Liver (tissue), 9 donors: Measurements from ENCODE around the gene USP9X. TPM values are rescaled to one million over a fixed set of nuclear protein-coding genes. Genes with fewer than 3 reads are reported as not detected.

ENCODE experiments used
- DNase-seq: peaks from one replicate; pipeline ENCODE4 v3.0.0-alpha.2; 2017; ENCODE audit warnings: low spot score
- H3K27ac ChIP-seq, 2 donors: one replicate each; pipeline ENCODE4 v1.7.0; 2013; ENCODE audit warnings: inconsistent platforms in 2 of 2, low read length in 2 of 2, control low read depth in 1 of 2, low read depth in 1 of 2, mild to moderate bottlenecking in 1 of 2
- H3K27me3 ChIP-seq, 4 donors: one replicate each; pipeline versions ENCODE4 v1.6.1 to v1.7.0; 2013; ENCODE audit warnings: low read length in 3 of 4, inconsistent platforms in 1 of 4, mild to moderate bottlenecking in 1 of 4, moderate library complexity in 1 of 4; ENCODE audit not compliant: control insufficient read depth in 4 of 4, insufficient read depth in 4 of 4
- H3K36me3 ChIP-seq, 4 donors: one replicate each; pipeline versions ENCODE4 v1.6.1 to v1.7.0; 2013; ENCODE audit warnings: low read length in 3 of 4, mild to moderate bottlenecking in 3 of 4, low read depth in 1 of 4, moderate library complexity in 1 of 4; ENCODE audit not compliant: control insufficient read depth in 4 of 4, insufficient read depth in 3 of 4
- H3K4me1 ChIP-seq, 4 donors: one replicate each; pipeline versions ENCODE4 v1.6.1 to v1.7.0; 2013; ENCODE audit warnings: low read length in 3 of 4, mild to moderate bottlenecking in 3 of 4, moderate library complexity in 1 of 4; ENCODE audit not compliant: control insufficient read depth in 4 of 4, insufficient read depth in 4 of 4
- H3K4me3 ChIP-seq, 3 donors: one replicate each; pipeline versions ENCODE4 v1.6.1 to v1.7.0; 2013; ENCODE audit warnings: low read length in 3 of 3, control low read depth in 1 of 3, low read depth in 1 of 3, mild to moderate bottlenecking in 1 of 3
- H3K9ac ChIP-seq, 2 donors: one replicate each; pipeline ENCODE4 v1.7.0; 2013; ENCODE audit warnings: low read length in 2 of 2, mild to moderate bottlenecking in 2 of 2, moderate library complexity in 2 of 2, control low read depth in 1 of 2, low read depth in 1 of 2
- H3K9me3 ChIP-seq, 4 donors: one replicate each; pipeline versions ENCODE4 v1.6.1 to v1.7.0; 2013; ENCODE audit warnings: low read length in 3 of 4; ENCODE audit not compliant: control insufficient read depth in 4 of 4
- ATF3 ChIP-seq: IDR thresholded peaks from 2 replicates; pipeline ENCODE4 v1.6.1; 2016; ENCODE audit warnings: antibody characterized with exemption
- CTCF ChIP-seq: fragments of 150-350 bp; IDR thresholded peaks from 2 replicates; pipeline ENCODE4 v1.5.1; 2017; ENCODE audit warnings: improper control_type of control experiment, low read depth, low read length; ENCODE audit not compliant: missing input control
- EGR1 ChIP-seq, 2 donors: IDR thresholded peaks; 2 replicates each; pipeline ENCODE4 v1.6.1; 2016 to 2018; ENCODE audit warnings: antibody characterized with exemption in 2 of 2, low read depth in 2 of 2
- FOXA1 ChIP-seq: IDR thresholded peaks from 2 replicates; pipeline ENCODE4 v1.6.1; 2016; ENCODE audit warnings: antibody characterized with exemption
- FOXA2 ChIP-seq: IDR thresholded peaks from 2 replicates; pipeline ENCODE4 v1.6.1; 2016; ENCODE audit warnings: antibody characterized with exemption
- GABPA ChIP-seq, 2 donors: IDR thresholded peaks in 1 of 2; conservative IDR thresholded peaks in 1 of 2; 2 replicates each; pipeline ENCODE4 v1.6.1; 2016; ENCODE audit warnings: antibody characterized with exemption in 2 of 2, mild to moderate bottlenecking in 1 of 2, moderate library complexity in 1 of 2
- HNF4A ChIP-seq, 2 donors: conservative IDR thresholded peaks; 2 replicates each; pipeline ENCODE4 v1.6.1; 2016; ENCODE audit warnings: antibody characterized with exemption in 2 of 2, mild to moderate bottlenecking in 2 of 2
- HNF4G ChIP-seq: IDR thresholded peaks from 2 replicates; pipeline ENCODE4 v1.6.1; 2016; ENCODE audit warnings: antibody characterized with exemption
- JUND ChIP-seq, 2 donors: IDR thresholded peaks; 2 replicates each; pipeline ENCODE4 v1.6.1; 2016; ENCODE audit warnings: antibody characterized with exemption in 2 of 2
- MAX ChIP-seq: IDR thresholded peaks from 2 replicates; pipeline ENCODE4 v1.6.1; 2016; ENCODE audit warnings: antibody characterized with exemption
- NR2F2 ChIP-seq: IDR thresholded peaks from 2 replicates; pipeline ENCODE4 v1.6.1; 2016; ENCODE audit warnings: antibody characterized with exemption
- RAD21 ChIP-seq, 2 donors: IDR thresholded peaks; 2 replicates each; pipeline ENCODE4 v1.6.1; 2016; ENCODE audit warnings: antibody characterized with exemption in 2 of 2, mild to moderate bottlenecking in 2 of 2
- REST ChIP-seq: IDR thresholded peaks from 2 replicates; pipeline ENCODE4 v1.6.1; 2016; ENCODE audit warnings: antibody characterized with exemption, mild to moderate bottlenecking
- RXRA ChIP-seq, 2 donors: IDR thresholded peaks; 2 replicates each; pipeline ENCODE4 v1.6.1; 2017 to 2018; ENCODE audit warnings: antibody characterized with exemption in 2 of 2, mild to moderate bottlenecking in 1 of 2
- SP1 ChIP-seq: IDR thresholded peaks from 2 replicates; pipeline ENCODE4 v1.6.1; 2018; ENCODE audit warnings: antibody characterized with exemption, mild to moderate bottlenecking
- TAF1 ChIP-seq: conservative IDR thresholded peaks from 2 replicates; pipeline ENCODE4 v1.6.1; 2016; ENCODE audit warnings: antibody characterized with exemption, mild to moderate bottlenecking
- YY1 ChIP-seq: IDR thresholded peaks from 2 replicates; pipeline ENCODE4 v1.6.1; 2016; ENCODE audit warnings: antibody characterized with exemption, mild to moderate bottlenecking
- ZBTB33 ChIP-seq: IDR thresholded peaks from 2 replicates; pipeline ENCODE4 v1.6.1; 2016; ENCODE audit warnings: antibody characterized with exemption
- WGBS: extraction: QIAGEN DNeasy Blood & Tissue Kit; methylation state at CpG from one replicate; pipeline ENCODE4 v1.1.7; 2013; 5-methylcytosine and 5-hydroxymethylcytosine counted together
- polyA plus RNA-seq, 2 donors: library from polyadenylated mRNA; stranded (reverse) in 1 of 2; unstranded in 1 of 2; fragments of 200-250 nt in 1 of 2; fragments of >200 nt in 1 of 2; fragmentation: Nextera tagmentation in 1 of 2; extraction: Ambion mirVana in 1 of 2; gene quantifications; one replicate each; pipeline versions ENCODE4 v1.2.1 to v1.2.3, GENCODE V29; 2013 to 2015
- total RNA-seq, 2 donors: library from RNA; depleted of rRNA; stranded (reverse); fragments of >200 nt; gene quantifications; one replicate each; pipeline ENCODE4 v1.2.3, GENCODE V29; 2014
- donor health status: healthy.
- donor health status: healthy.
- donor health status: healthy.
- donor health status: healthy.
- donor health status: healthy.

USP9X gene
- total and polyA plus RNA-seq, 4 donors, result 13.4 to 117 (median 60.9) TPM

- no peak for DNase-seq
- H3K27me3 ChIP-seq, result no peaks in the 10 kb centered on the region
- WGBS, result 43% methylated on average over 7 of the region's 7 CpGs
- peaks cover 8 to 36% (median 34%) of the 10 kb centered on the region in 4 donors for H3K4me1 ChIP-seq
- H3K27ac ChIP-seq, result no peak overlapping the region
- H3K9ac ChIP-seq, result no peak overlapping the region
- H3K4me3 ChIP-seq, result no peak overlapping the region
- no peaks in the 10 kb centered on the region for H3K36me3 ChIP-seq
- TF ChIP-seq ATF3 (no peak), RXRA (IDR thresholded peaks at IDR 0.05) (no peak), REST (no peak), YY1 (no peak), SP1 (no peak), JUND (IDR thresholded peaks at IDR 0.05) (no peak), MAX (no peak), FOXA1 (no peak), HNF4G (no peak), NR2F2 (no peak), RAD21 (IDR thresholded peaks at IDR 0.05) (no peak), GABPA (IDR thresholded peaks at IDR 0.05 in 1 of 2, conservative IDR thresholded peaks at IDR 0.05 in 1 of 2) (no peak)
- H3K9me3 ChIP-seq, result no peaks in the 10 kb centered on the region
Measured at GRCh38 chrX:41096339-41096955, 11.2 kb downstream of the USP9X start.

GRCh38 chrX:41097326-41097725 is 12.1 kb downstream of the USP9X start:
- Histone ChIP-seq H3K4me3 (no peak overlapping the region), H3K4me1 (peaks cover 6 to 35% (median 27%) of the 10 kb centered on the region in 4 donors), H3K27ac (no peak overlapping the region), H3K27me3 (no peaks in the 10 kb centered on the region), H3K9ac (no peak overlapping the region), H3K36me3 (no peaks in the 10 kb centered on the region), H3K9me3 (no peaks in the 10 kb centered on the region)
- TF ChIP-seq HNF4A (conservative IDR thresholded peaks at IDR 0.05) (no peak), GABPA (IDR thresholded peaks at IDR 0.05 in 1 of 2, conservative IDR thresholded peaks at IDR 0.05 in 1 of 2) (no peak), FOXA2 (no peak), YY1 (no peak), RXRA (IDR thresholded peaks at IDR 0.05) (no peak), ATF3 (no peak), TAF1 (no peak), NR2F2 (no peak), RAD21 (IDR thresholded peaks at IDR 0.05) (no peak), CTCF (no peak), ZBTB33 (no peak), EGR1 (IDR thresholded peaks at IDR 0.05; ENCODE audit: low read depth in 2 of 2) (no peak), FOXA1 (no peak)
- DNase-seq, result no peak
